GM21360 (cell line): ENCODE results near the gene MIP.
"Not testable (repeated sequence)": the region's sequence is repeated elsewhere in the genome, so short reads cannot be mapped to it uniquely, and the experiment has no call there.

Experiments used
- ATAC-seq: cut with Tn5 transposase; IDR thresholded peaks from one replicate; pipeline ENCODE4 v1.9.1; 2021; ENCODE audit warnings: mild to moderate bottlenecking, moderate library complexity; ENCODE audit not compliant: unreplicated experiment

MIP gene

GRCh38 chr12:56411781-56412639 is 42.4 kb downstream of the MIP start:
- ATAC-seq, result no peak

DNA sequence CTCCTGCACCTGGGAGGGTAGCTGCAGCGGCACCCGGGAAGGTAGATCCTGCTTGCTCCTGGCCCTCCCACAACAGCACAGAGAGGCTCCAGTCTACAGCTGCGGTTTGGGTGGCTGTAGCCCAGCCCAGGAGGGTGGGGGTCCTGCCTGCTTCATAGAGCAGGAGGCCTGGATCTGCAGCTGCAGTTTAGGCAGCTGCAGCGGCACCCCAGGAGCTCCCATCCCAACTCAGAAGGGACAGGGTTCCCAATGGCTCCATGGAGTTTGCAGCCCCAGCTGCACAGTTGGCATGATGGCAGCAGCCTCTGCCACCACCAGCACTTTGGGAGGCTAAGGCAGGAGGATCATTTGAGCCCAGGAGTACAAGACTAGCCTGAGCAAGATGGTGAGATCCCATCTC is 43.7 kb downstream of the MIP start:
- ATAC-seq, result no peak

- ATAC-seq, result no peak
These were observed 45.5 kb downstream of the MIP start for GRCh38 chr12:56408799-56409417.

DNA sequence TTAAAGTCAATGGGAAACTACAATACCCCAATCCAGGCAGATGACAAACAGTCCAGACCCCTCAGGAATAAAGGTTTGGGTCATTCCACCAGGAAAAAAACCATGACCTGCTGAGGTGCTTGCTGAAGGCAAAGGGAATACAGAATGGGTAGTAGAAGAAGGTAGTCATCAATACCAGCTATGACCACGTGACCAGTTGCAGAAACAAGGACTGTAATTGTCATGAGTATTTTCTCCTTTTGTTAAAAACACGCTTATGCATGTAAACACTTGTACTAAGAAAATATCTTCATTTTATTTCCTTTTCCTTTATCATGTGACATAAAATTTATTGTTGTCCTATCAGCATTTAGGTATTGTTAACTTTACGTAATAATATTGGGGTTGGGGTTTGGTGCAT is 50.2 kb downstream of the MIP start:
- not testable (repeated sequence) for ATAC-seq

DNA sequence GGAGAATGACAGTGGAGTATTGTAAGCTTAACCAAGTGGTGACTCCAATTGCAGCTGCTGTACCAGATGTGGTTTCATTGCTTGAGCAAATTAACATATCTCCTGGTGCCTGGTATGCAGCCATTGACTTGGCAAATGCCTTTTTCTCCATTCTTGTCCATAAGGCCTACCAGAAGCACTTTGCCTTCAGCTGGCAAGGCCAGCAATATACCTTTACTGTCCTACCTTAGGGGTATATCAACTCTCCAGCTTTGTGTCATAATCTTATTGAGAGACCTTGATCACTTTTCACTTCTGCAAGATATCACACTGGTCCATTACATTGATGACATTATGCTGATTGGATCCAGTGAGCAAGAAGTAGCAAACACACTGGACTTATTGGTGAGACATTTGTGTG is 52.8 kb downstream of the MIP start:
- not testable (repeated sequence) for ATAC-seq

DNA sequence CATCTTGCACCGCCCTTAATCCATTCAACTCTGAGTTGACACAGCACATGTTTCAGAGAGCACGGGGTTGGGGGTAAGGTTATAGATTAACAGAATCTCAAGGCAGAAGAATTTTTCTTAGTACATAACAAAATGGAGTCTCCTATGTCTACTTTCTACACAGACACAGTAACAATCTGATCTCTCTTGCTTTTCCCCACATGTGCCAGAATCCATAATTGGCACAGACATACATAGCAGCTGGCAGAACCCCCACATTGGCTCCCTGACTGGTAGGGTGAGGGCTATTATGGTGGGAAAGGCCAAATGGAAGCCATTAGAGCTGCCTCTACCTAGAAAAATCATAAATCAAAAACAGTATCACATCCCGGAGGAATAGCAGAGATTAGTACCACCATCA is 53.3 kb downstream of the MIP start:
- not testable (repeated sequence) for ATAC-seq
